Panc1 (cell line): Measurements from ENCODE around the gene USP6NL. TPM values are rescaled to one million over a fixed set of nuclear protein-coding genes. Genes with fewer than 3 reads are reported as not detected.

Experiments used
- ATAC-seq: fragments of 200-7000 bp; cut with Tn5 transposase; 2 replicates; pipeline ENCODE4 v1.9.1; 2020; ENCODE audit warnings: mild to moderate bottlenecking, moderate library complexity
- BruUV-seq: library from RNA; stranded (reverse); fragments of 400-500 nt; replicated peaks from 2 replicates; lab custom pipeline; 2021; lab: Mats Ljungman, UMichigan
- CTCF ChIA-PET: fragments of 300-600 bp; sonication (Branson Sonifier 250); formaldehyde crosslinking; loops from one replicate; lab custom pipeline; 2022; ENCODE audit warnings: antibody characterized with exemption; lab: Charles Lee
- POLR2A ChIA-PET: fragments of 300-600 bp; sonication (Branson Sonifier 250); formaldehyde crosslinking; loops from one replicate; lab custom pipeline; 2022; ENCODE audit warnings: antibody characterized with exemption; lab: Charles Lee
- DNase-seq: peaks from one replicate; pipeline ENCODE4 v3.0.0-alpha.2; 2010; ENCODE audit warnings: low read depth, low spot score
- H3K27ac ChIP-seq: 2 replicates; pipeline ENCODE4 v1.5.1; 2011; ENCODE audit warnings: mild to moderate bottlenecking, low read length, inconsistent platforms
- H3K27me3 ChIP-seq: fragments of 200-500 bp; sonication (Bioruptor generic); 2 replicates; pipeline ENCODE4 v1.6.0; 2014; ENCODE audit warnings: low read length, inconsistent platforms; ENCODE audit not compliant: control insufficient read depth, insufficient read depth
- H3K36me3 ChIP-seq: fragments of 200-500 bp; sonication (Bioruptor generic); 2 replicates; pipeline ENCODE4 v1.5.1; 2014; ENCODE audit warnings: inconsistent platforms, mild to moderate bottlenecking, low read length, moderate library complexity; ENCODE audit not compliant: control insufficient read depth, insufficient read depth
- H3K4me1 ChIP-seq: 2 replicates; pipeline ENCODE4 v1.5.1; 2011; ENCODE audit warnings: inconsistent platforms, mild to moderate bottlenecking, low read length, moderate library complexity; ENCODE audit not compliant: control insufficient read depth, insufficient read depth
- H3K4me3 ChIP-seq, 2 experiments: 2 replicates each; pipeline ENCODE4 v1.5.1; 2011 to 2012; ENCODE audit warnings: low read depth in 2 of 2, low read length in 2 of 2, mild to moderate bottlenecking in 2 of 2, inconsistent platforms in 1 of 2, moderate library complexity in 1 of 2
- H3K9me3 ChIP-seq: fragments of 200-500 bp; sonication (Bioruptor generic); 2 replicates; pipeline ENCODE4 v1.5.1; 2014; ENCODE audit warnings: low read depth, mild to moderate bottlenecking, inconsistent platforms, low read length, moderate library complexity; ENCODE audit not compliant: control insufficient read depth, insufficient read depth
- POLR2AphosphoS5 ChIP-seq: IDR thresholded peaks from 2 replicates; pipeline ENCODE4 v1.6.1; 2012; ENCODE audit warnings: mild to moderate bottlenecking, low read depth, low read length, moderate library complexity
- SIN3A ChIP-seq: IDR thresholded peaks from 2 replicates; pipeline ENCODE4 v1.6.1; 2012; ENCODE audit warnings: low read depth, mild to moderate bottlenecking, low read length, moderate library complexity, borderline replicate concordance; ENCODE audit not compliant: insufficient read depth
- TCF7L2 ChIP-seq: IDR thresholded peaks from 2 replicates; pipeline ENCODE4 v1.6.1; 2011; ENCODE audit warnings: mild to moderate bottlenecking, low read depth, low read length, inconsistent platforms
- in situ Hi-C: cut with HindIII; loops from 2 replicates; pipeline ENCODE4 v1.10.0; 2016; ENCODE audit warnings: low sequenced_read_pairs, low pct_unique_long_range_greater_than_20kb
- intact Hi-C: fragments of 100-400 bp; cut with micrococcal nuclease; formaldehyde crosslinking; loops from one replicate; pipeline ENCODE4 v1.10.0; 2022; ENCODE audit not compliant: unreplicated experiment
- total RNA-seq: library from RNA; stranded (reverse); gene quantifications from one replicate; pipeline ENCODE4 v1.2.1, GENCODE V29; 2021; ENCODE audit not compliant: unreplicated experiment
- TF ChIP-seq, protein P1 (sequence below): fragments of 450-650 bp; IDR thresholded peaks from 2 replicates; pipeline ENCODE4 v1.5.1; 2017; ENCODE audit warnings: mild to moderate bottlenecking
- TF ChIP-seq, protein P2 (sequence below), 2 experiments: IDR thresholded peaks; 2 replicates each; pipeline ENCODE4 v1.6.1; 2011 to 2012; ENCODE audit warnings: low read depth in 2 of 2, control low read depth in 1 of 2, low read length in 1 of 2, mild to moderate bottlenecking in 1 of 2, moderate library complexity in 1 of 2; ENCODE audit not compliant: insufficient read depth in 1 of 2

Gene USP6NL
- total RNA-seq, 1 experiment from 2014 or later: 13.9 TPM

GRCh38 chr10:11465406-11465805, 146.0 kb downstream of the USP6NL start:
- no peak for DNase-seq
- ChIA-PET POLR2A (no interaction called here), CTCF (no interaction called here)
- H3K27me3 ChIP-seq: no peaks in the 10 kb centered on the region
- H3K4me3 ChIP-seq: no peak overlapping the region
- TF ChIP-seq TCF7L2 (no peak), POLR2AphosphoS5 (no peak), SIN3A (no peak)
- TF ChIP-seq, protein P1, sequence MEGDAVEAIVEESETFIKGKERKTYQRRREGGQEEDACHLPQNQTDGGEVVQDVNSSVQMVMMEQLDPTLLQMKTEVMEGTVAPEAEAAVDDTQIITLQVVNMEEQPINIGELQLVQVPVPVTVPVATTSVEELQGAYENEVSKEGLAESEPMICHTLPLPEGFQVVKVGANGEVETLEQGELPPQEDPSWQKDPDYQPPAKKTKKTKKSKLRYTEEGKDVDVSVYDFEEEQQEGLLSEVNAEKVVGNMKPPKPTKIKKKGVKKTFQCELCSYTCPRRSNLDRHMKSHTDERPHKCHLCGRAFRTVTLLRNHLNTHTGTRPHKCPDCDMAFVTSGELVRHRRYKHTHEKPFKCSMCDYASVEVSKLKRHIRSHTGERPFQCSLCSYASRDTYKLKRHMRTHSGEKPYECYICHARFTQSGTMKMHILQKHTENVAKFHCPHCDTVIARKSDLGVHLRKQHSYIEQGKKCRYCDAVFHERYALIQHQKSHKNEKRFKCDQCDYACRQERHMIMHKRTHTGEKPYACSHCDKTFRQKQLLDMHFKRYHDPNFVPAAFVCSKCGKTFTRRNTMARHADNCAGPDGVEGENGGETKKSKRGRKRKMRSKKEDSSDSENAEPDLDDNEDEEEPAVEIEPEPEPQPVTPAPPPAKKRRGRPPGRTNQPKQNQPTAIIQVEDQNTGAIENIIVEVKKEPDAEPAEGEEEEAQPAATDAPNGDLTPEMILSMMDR: no peak
- TF ChIP-seq, protein P2, sequence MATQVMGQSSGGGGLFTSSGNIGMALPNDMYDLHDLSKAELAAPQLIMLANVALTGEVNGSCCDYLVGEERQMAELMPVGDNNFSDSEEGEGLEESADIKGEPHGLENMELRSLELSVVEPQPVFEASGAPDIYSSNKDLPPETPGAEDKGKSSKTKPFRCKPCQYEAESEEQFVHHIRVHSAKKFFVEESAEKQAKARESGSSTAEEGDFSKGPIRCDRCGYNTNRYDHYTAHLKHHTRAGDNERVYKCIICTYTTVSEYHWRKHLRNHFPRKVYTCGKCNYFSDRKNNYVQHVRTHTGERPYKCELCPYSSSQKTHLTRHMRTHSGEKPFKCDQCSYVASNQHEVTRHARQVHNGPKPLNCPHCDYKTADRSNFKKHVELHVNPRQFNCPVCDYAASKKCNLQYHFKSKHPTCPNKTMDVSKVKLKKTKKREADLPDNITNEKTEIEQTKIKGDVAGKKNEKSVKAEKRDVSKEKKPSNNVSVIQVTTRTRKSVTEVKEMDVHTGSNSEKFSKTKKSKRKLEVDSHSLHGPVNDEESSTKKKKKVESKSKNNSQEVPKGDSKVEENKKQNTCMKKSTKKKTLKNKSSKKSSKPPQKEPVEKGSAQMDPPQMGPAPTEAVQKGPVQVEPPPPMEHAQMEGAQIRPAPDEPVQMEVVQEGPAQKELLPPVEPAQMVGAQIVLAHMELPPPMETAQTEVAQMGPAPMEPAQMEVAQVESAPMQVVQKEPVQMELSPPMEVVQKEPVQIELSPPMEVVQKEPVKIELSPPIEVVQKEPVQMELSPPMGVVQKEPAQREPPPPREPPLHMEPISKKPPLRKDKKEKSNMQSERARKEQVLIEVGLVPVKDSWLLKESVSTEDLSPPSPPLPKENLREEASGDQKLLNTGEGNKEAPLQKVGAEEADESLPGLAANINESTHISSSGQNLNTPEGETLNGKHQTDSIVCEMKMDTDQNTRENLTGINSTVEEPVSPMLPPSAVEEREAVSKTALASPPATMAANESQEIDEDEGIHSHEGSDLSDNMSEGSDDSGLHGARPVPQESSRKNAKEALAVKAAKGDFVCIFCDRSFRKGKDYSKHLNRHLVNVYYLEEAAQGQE (IDR thresholded peaks at IDR 0.05; ENCODE audit: insufficient read depth in 1 of 2, low read depth in 2 of 2, low read length in 1 of 2): no peak
- no peaks in the 10 kb centered on the region for H3K9me3 ChIP-seq
- H3K4me1 ChIP-seq: no peaks in the 10 kb centered on the region
- no peak for ATAC-seq
- intact Hi-C loops (no loop called here), in situ Hi-C loops (no loop called here)
- no peak overlapping the region for H3K27ac ChIP-seq
- BruUV-seq: no TSS peak
- H3K36me3 ChIP-seq: no peaks in the 10 kb centered on the region

DNA sequence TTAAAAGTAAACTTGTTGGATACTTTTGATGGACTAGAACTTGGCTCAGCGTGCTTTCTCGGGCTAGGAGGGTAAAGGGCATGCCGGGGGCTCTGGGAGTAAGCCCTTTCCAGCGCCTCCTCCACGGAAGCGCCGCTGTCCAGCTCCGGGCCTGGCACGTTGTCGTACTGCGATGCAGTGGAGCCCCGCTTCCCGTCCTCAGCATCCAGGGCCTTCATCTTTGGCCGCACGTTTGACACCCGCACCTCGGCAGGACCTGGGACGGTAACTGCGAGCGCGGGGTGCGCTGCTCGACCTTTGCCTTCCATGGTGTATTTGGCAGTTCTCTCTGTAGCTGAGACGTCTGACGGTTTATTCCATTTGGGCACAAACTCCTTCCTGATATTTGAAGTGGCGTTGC, 148.3 kb downstream of the USP6NL start:
- Histone ChIP-seq H3K36me3 (no peaks in the 10 kb centered on the region), H3K27me3 (no peaks in the 10 kb centered on the region), H3K4me1 (no peaks in the 10 kb centered on the region), H3K9me3 (no peaks in the 10 kb centered on the region), H3K27ac (no peak overlapping the region), H3K4me3 (no peak overlapping the region)
- ATAC-seq: no peak
- in situ Hi-C loops (no loop called here), intact Hi-C loops (no loop called here)
- ChIA-PET CTCF (no interaction called here), POLR2A (no interaction called here)
- no peak for DNase-seq
- BruUV-seq: no TSS peak
- TF ChIP-seq SIN3A: no peak

DNA sequence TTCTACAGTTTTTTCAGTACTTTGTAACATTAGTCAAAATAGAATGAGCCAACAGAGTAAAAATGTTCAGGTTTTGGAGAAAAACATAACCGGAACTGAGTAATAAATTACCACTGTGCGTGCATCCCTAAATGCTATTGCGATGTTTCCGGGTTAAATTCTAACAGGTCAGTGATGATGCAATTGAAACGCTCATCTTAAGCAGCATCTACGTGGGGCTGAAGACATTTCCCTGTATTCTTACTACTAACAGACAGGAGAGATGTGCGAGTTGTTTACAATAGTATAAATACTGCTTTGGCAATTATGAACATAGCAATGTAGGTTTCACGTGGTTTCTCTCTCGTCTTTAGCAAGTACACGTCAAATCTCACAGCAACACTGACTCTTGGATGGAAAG, 149.4 kb downstream of the USP6NL start:
- no peaks in the 10 kb centered on the region for H3K4me1 ChIP-seq
- H3K36me3 ChIP-seq: no peaks in the 10 kb centered on the region
- BruUV-seq: no TSS peak
- intact Hi-C loops (no loop called here), in situ Hi-C loops (no loop called here)
- H3K4me3 ChIP-seq: no peak overlapping the region
- H3K9me3 ChIP-seq: no peaks in the 10 kb centered on the region
- H3K27me3 ChIP-seq: no peaks in the 10 kb centered on the region
- no peak overlapping the region for H3K27ac ChIP-seq
- POLR2A ChIA-PET: no interaction called here
- no peak for ATAC-seq
- TF ChIP-seq POLR2AphosphoS5 (no peak), TCF7L2 (no peak), SIN3A (no peak)
- TF ChIP-seq, protein P2 (IDR thresholded peaks at IDR 0.05; ENCODE audit: insufficient read depth in 1 of 2, low read depth in 2 of 2, low read length in 1 of 2): no peak
- TF ChIP-seq, protein P1: no peak
- DNase-seq: no peak
- CTCF ChIA-PET: no interaction called here
